Measurements from ENCODE around the gene PIGM. TPM values are rescaled to one million over a fixed set of nuclear protein-coding genes. Genes with fewer than 3 reads are reported as not detected.

Gene PIGM
- total and polyA plus RNA-seq, 2 experiments from 2014 or later = 6.3 to 10.5 TPM

- H3K4me2 ChIP-seq = no peak overlapping the region
- peaks cover 70% of the 10 kb centered on the region for H3K27me3 ChIP-seq
- no peaks in the 10 kb centered on the region for H3K4me1 ChIP-seq (ENCODE audit: insufficient read depth)
- no peak for DNase-seq (ENCODE audit: low spot score)
- no peaks in the 10 kb centered on the region for H3K36me3 ChIP-seq (replicated peaks; ENCODE audit: insufficient read depth, low read depth)
- no peaks in the 10 kb centered on the region for H3K9me3 ChIP-seq (ENCODE audit: low read depth)
- H3K79me2 ChIP-seq = no peaks in the 10 kb centered on the region
- TF ChIP-seq EZH2 (IDR thresholded peaks at IDR 0.05; ENCODE audit: borderline replicate concordance) = no peak
- TF ChIP-seq, protein P1, sequence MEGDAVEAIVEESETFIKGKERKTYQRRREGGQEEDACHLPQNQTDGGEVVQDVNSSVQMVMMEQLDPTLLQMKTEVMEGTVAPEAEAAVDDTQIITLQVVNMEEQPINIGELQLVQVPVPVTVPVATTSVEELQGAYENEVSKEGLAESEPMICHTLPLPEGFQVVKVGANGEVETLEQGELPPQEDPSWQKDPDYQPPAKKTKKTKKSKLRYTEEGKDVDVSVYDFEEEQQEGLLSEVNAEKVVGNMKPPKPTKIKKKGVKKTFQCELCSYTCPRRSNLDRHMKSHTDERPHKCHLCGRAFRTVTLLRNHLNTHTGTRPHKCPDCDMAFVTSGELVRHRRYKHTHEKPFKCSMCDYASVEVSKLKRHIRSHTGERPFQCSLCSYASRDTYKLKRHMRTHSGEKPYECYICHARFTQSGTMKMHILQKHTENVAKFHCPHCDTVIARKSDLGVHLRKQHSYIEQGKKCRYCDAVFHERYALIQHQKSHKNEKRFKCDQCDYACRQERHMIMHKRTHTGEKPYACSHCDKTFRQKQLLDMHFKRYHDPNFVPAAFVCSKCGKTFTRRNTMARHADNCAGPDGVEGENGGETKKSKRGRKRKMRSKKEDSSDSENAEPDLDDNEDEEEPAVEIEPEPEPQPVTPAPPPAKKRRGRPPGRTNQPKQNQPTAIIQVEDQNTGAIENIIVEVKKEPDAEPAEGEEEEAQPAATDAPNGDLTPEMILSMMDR (IDR thresholded peaks at IDR 0.05; ENCODE audit: poor library complexity) = no peak
- TF ChIP-seq EZH2phosphoT487 (IDR thresholded peaks at IDR 0.05; ENCODE audit: low read depth, severe bottlenecking, unreplicated experiment) = no peak
- H2AFZ ChIP-seq = no peak overlapping the region
- no peaks in the 10 kb centered on the region for H3K9me2 ChIP-seq (replicated peaks; ENCODE audit: insufficient read depth)
- no peaks in the 10 kb centered on the region for H4K20me1 ChIP-seq (ENCODE audit: insufficient read depth, poor library complexity, severe bottlenecking)
- no peak overlapping the region for H3K4me3 ChIP-seq
- no peak overlapping the region for H3K27ac ChIP-seq
- 73% methylated on average over 4 of the region's 4 CpGs for WGBS (ENCODE audit: low lambda C conversion rate, missing lambda C conversion rate)
These were observed 47.7 kb upstream of the PIGM start for GRCh38 chr1:160079448-160079847.

- Histone ChIP-seq H2AFZ (no peak overlapping the region), H3K4me2 (no peak overlapping the region), H3K27me3 (peaks cover 70% of the 10 kb centered on the region), H3K9me3 (ENCODE audit: low read depth) (no peaks in the 10 kb centered on the region), H3K4me1 (ENCODE audit: insufficient read depth) (no peaks in the 10 kb centered on the region), H3K9me2 (replicated peaks; ENCODE audit: insufficient read depth) (no peaks in the 10 kb centered on the region), H3K4me3 (no peak overlapping the region), H4K20me1 (ENCODE audit: insufficient read depth, poor library complexity, severe bottlenecking) (no peaks in the 10 kb centered on the region), H3K79me2 (no peaks in the 10 kb centered on the region), H3K27ac (no peak overlapping the region), H3K36me3 (replicated peaks; ENCODE audit: insufficient read depth, low read depth) (no peaks in the 10 kb centered on the region)
- TF ChIP-seq, protein P1 (IDR thresholded peaks at IDR 0.05; ENCODE audit: poor library complexity) = peak; percentile 56
- TF ChIP-seq EZH2phosphoT487 (IDR thresholded peaks at IDR 0.05; ENCODE audit: low read depth, severe bottlenecking, unreplicated experiment) (no peak), EZH2 (IDR thresholded peaks at IDR 0.05; ENCODE audit: borderline replicate concordance) (no peak)
- DNase-seq (ENCODE audit: low spot score) = peak; percentile 40
- WGBS (ENCODE audit: low lambda C conversion rate, missing lambda C conversion rate) = 27% methylated on average over 8 of the region's 8 CpGs
These were observed 46.9 kb upstream of the PIGM start for GRCh38 chr1:160078512-160079195.

DNA sequence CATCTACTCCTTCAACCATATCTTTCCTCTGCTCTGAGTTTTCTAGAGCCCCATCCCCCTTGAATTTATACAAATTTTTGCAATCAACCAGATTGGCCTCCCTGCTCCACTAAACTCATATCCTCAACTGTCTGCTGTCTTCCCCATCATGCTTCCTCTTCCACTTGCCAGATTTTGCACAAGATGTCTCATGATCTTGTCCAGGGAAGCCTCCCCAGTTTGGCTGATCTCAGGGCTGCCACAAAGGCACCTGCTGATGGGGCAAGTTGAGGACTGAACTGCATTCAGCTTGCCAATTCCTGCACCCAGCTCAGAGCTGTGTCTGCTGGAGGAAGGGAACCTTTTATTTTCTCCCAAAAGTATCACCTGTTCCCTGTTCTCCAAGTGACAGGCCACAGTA, 45.7 kb upstream of the PIGM start:
- Histone ChIP-seq H3K79me2 (no peaks in the 10 kb centered on the region), H3K4me3 (no peak overlapping the region), H3K27ac (no peak overlapping the region), H3K27me3 (peaks cover 60% of the 10 kb centered on the region), H3K4me1 (ENCODE audit: insufficient read depth) (no peaks in the 10 kb centered on the region), H3K9me2 (replicated peaks; ENCODE audit: insufficient read depth) (no peaks in the 10 kb centered on the region), H3K36me3 (replicated peaks; ENCODE audit: insufficient read depth, low read depth) (no peaks in the 10 kb centered on the region), H2AFZ (no peak overlapping the region), H3K9me3 (ENCODE audit: low read depth) (no peaks in the 10 kb centered on the region), H3K4me2 (no peak overlapping the region), H4K20me1 (ENCODE audit: insufficient read depth, poor library complexity, severe bottlenecking) (no peaks in the 10 kb centered on the region)
- DNase-seq (ENCODE audit: low spot score) = no peak
- TF ChIP-seq EZH2 (IDR thresholded peaks at IDR 0.05; ENCODE audit: borderline replicate concordance) = no peak
- TF ChIP-seq, protein P1 (IDR thresholded peaks at IDR 0.05; ENCODE audit: poor library complexity) = no peak

Measured in hepatocyte (in vitro differentiated cells).